ENCODE data around the gene SNCB. TPM values are rescaled to one million over a fixed set of nuclear protein-coding genes. Genes with fewer than 3 reads are reported as not detected.

Gene SNCB
- total and polyA plus RNA-seq, 2 donors from 2014 or later = not detected

DNA sequence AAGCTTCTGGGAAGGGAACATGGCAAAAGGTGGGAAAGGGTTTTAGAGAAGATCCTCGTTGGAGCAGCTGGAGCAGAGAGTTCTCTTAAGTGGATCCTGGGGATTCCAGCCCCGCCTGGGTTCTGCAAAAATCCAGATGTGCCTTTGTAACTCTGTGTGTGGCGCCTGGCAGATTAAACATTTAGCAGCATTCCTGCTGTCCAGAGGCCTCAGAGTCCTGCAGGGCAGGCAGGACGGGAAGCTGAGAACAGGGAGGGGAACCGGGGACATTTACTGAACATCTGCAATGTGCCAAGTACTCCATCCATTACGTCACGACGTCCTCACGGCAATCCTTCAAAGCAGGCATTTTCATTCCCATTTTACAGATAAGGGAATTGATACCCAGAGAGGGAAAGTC lies 6.1 kb upstream of the SNCB start:
- H3K9me3 ChIP-seq (ENCODE audit: control insufficient read depth in 2 of 3, insufficient read depth in 1 of 3, low read length in 3 of 3) = no peaks in the 10 kb centered on the region
- H3K27ac ChIP-seq (ENCODE audit: low read depth in 2 of 2, low read length in 2 of 2) = no peak overlapping the region
- no peak for TF ChIP-seq CTCF (IDR thresholded peaks at IDR 0.05; ENCODE audit: borderline replicate concordance, extremely low read depth, insufficient read depth)
- intact Hi-C loops (cut with DNase I) = no loop called here
- FAIRE-seq (no peak), DNase-seq (no peak)
- no peak overlapping the region for H3K4me3 ChIP-seq (ENCODE audit: low read length in 3 of 3)
- H3K4me1 ChIP-seq (ENCODE audit: control insufficient read depth in 2 of 3, insufficient read depth in 2 of 3, low read depth in 1 of 3, low read length in 3 of 3) = no peaks in the 10 kb centered on the region
- H3K36me3 ChIP-seq (ENCODE audit: control insufficient read depth in 2 of 3, insufficient read depth in 3 of 3, low read length in 3 of 3) = no peaks in the 10 kb centered on the region
- H3K27me3 ChIP-seq (ENCODE audit: control insufficient read depth, insufficient read depth, low read length) = peaks cover 7% of the 10 kb centered on the region
- no peak overlapping the region for H3K9ac ChIP-seq (ENCODE audit: low read length in 3 of 3)

DNA sequence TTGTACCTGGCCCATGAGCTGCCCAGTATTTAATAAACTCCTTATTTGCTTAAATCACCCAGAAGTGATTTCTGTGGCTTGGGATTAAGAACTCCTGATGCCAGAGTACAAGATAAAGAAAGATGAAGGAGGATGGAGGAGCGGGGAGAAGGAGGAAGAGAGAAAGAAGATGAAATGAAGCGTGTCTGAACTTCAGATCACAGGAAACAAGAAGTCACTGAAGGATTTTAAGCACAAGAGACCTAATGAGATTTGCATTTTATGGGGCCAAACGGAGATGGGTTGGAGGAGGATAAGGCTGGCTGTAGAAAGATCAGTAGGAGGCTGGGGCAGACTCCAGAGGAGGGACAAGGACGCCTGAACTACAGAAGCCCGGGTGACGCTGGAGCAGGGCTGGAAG lies 3.3 kb upstream of the SNCB start:
- no peak overlapping the region for H3K9ac ChIP-seq (ENCODE audit: low read length in 3 of 3)
- H3K36me3 ChIP-seq (ENCODE audit: control insufficient read depth in 2 of 3, insufficient read depth in 3 of 3, low read length in 3 of 3) = no peaks in the 10 kb centered on the region
- H3K27me3 ChIP-seq (ENCODE audit: control insufficient read depth, insufficient read depth, low read length) = peaks cover 25% of the 10 kb centered on the region
- no peak for TF ChIP-seq CTCF (IDR thresholded peaks at IDR 0.05; ENCODE audit: borderline replicate concordance, extremely low read depth, insufficient read depth)
- no peak overlapping the region for H3K4me3 ChIP-seq (ENCODE audit: low read length in 3 of 3)
- H3K9me3 ChIP-seq (ENCODE audit: control insufficient read depth in 2 of 3, insufficient read depth in 1 of 3, low read length in 3 of 3) = no peaks in the 10 kb centered on the region
- peaks cover 0 to 7% (median 0%) of the 10 kb centered on the region in 3 donors for H3K4me1 ChIP-seq (ENCODE audit: control insufficient read depth in 2 of 3, insufficient read depth in 2 of 3, low read depth in 1 of 3, low read length in 3 of 3)
- no peak for DNase-seq
- FAIRE-seq = no peak
- intact Hi-C loops (cut with DNase I) = no loop called here
- no peak overlapping the region for H3K27ac ChIP-seq (ENCODE audit: low read depth in 2 of 2, low read length in 2 of 2)

DNA sequence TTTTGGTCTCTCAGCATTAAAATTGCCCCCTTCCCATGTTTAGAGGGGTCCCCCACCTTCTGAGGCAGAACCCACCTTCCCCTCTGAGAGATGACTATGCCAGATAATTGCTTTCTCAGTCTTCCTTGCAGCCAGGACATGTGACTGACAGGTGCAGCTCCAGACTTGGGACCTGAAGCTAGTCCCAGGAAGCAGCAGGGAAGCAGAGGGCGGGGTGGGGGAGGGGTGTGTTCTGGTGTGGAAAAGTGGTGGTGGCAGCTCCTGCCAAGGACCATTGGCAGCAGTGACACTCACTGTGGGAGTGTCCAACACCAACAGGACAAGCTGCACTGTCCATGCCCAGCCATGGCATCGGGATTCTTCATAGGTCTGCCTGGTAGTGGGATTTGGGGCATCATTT lies 2.4 kb upstream of the SNCB start:
- DNase-seq (no peak), FAIRE-seq (no peak)
- Histone ChIP-seq H3K27ac (ENCODE audit: low read depth in 2 of 2, low read length in 2 of 2) (no peak overlapping the region), H3K9ac (ENCODE audit: low read length in 3 of 3) (no peak overlapping the region), H3K36me3 (ENCODE audit: control insufficient read depth in 2 of 3, insufficient read depth in 3 of 3, low read length in 3 of 3) (no peaks in the 10 kb centered on the region), H3K4me1 (ENCODE audit: control insufficient read depth in 2 of 3, insufficient read depth in 2 of 3, low read depth in 1 of 3, low read length in 3 of 3) (peaks cover 0 to 7% (median 0%) of the 10 kb centered on the region in 3 donors), H3K4me3 (ENCODE audit: low read length in 3 of 3) (no peak overlapping the region), H3K9me3 (ENCODE audit: control insufficient read depth in 2 of 3, insufficient read depth in 1 of 3, low read length in 3 of 3) (no peaks in the 10 kb centered on the region), H3K27me3 (ENCODE audit: control insufficient read depth, insufficient read depth, low read length) (peaks cover 29% of the 10 kb centered on the region)
- intact Hi-C loops (cut with DNase I) = no loop called here
- no peak for TF ChIP-seq CTCF (IDR thresholded peaks at IDR 0.05; ENCODE audit: borderline replicate concordance, extremely low read depth, insufficient read depth)

Measured in kidney (tissue), 14 donors.